IgD-negative memory B cell (primary cell): ENCODE data around the gene LRRC53. TPM values are rescaled to one million over a fixed set of nuclear protein-coding genes. Genes with fewer than 3 reads are reported as not detected.

ENCODE experiments used
- H3K27ac Mint-ChIP-seq, 3 donors: one replicate each; pipeline ENCODE4 v1.8.0; 2020 to 2022; ENCODE audit warnings: mild to moderate bottlenecking in 3 of 3, mixed read lengths in 3 of 3, moderate library complexity in 1 of 3
- H3K27me3 Mint-ChIP-seq: one replicate; pipeline ENCODE4 v1.8.0; 2021; ENCODE audit warnings: mixed read lengths
- H3K36me3 Mint-ChIP-seq: one replicate; pipeline ENCODE4 v1.8.0; 2020; ENCODE audit warnings: mild to moderate bottlenecking, mixed read lengths
- H3K4me1 Mint-ChIP-seq, 3 donors: one replicate each; pipeline ENCODE4 v1.8.0; 2020 to 2022; ENCODE audit warnings: mixed read lengths in 3 of 3, mild to moderate bottlenecking in 1 of 3
- H3K4me3 Mint-ChIP-seq, 4 donors: one replicate each; pipeline ENCODE4 v1.8.0; 2020 to 2022; ENCODE audit warnings: mild to moderate bottlenecking in 4 of 4, mixed read lengths in 4 of 4, moderate library complexity in 3 of 4
- H3K9me3 Mint-ChIP-seq, 3 donors: one replicate each; pipeline ENCODE4 v1.8.0; 2020 to 2021; ENCODE audit warnings: mixed read lengths in 3 of 3, mild to moderate bottlenecking in 1 of 3
- polyA plus RNA-seq: library from polyadenylated mRNA; unstranded; fragments of 300-500 nt; fragmentation: Illumina TruSeq; gene quantifications from one replicate; pipeline ENCODE4 v1.2.3, GENCODE V29; 2021

The LRRC53 gene
- polyA plus RNA-seq, 1 donor from 2014 or later, result not detected

DNA sequence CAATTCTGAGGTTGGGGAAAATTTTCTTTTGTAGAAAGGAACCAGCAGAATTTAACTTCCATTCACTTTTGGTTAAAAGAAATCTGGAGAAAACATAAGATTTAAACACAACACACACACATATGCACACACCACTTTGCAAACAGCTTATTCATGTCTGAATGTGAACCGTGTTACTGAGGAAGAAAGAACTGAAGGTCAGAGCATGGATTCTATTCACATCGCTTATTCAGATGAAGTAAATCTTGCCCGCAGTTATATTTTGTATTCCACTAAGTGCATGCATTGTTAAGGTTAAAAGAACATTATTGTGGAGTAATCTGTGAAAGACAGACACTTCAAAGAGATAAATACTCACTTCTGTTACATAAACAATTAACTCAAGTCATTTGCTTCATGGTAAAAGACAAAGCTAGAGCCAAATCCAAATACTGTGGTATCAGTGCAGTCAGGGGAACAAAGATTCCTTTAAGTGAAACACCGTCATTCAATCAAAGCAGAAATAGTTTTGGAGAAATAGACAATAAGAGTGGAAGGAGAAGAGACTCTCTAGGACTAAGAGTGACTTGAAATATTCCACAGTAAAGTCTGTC is 82.0 kb downstream of the LRRC53 start:
- no peaks in the 10 kb centered on the region for H3K27me3 Mint-ChIP-seq
- H3K9me3 Mint-ChIP-seq, result no peaks in the 10 kb centered on the region
- H3K4me1 Mint-ChIP-seq, result no peaks in the 10 kb centered on the region
- no peak overlapping the region for H3K4me3 Mint-ChIP-seq
- no peak overlapping the region for H3K27ac Mint-ChIP-seq
- no peaks in the 10 kb centered on the region for H3K36me3 Mint-ChIP-seq

DNA sequence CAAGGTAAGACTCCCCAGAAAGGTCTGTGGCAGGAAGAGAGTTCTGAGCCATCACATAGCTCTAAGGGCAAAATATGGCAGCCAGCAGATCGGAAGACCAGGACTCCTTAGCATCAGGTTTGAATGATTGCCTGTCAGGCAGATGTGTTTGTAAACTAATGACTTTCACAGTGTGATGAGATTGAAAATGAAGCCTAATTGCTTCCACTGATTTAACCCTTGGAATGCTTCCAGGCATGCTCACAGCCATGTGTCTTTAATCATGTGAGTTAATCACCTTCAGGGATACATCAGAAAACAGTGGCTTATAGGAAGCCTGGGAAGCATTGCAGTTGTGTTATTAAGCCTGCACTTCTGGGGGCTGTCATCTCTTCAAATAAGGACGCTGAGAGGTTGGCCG is 82.8 kb downstream of the LRRC53 start:
- no peaks in the 10 kb centered on the region for H3K9me3 Mint-ChIP-seq
- H3K27ac Mint-ChIP-seq, result no peak overlapping the region
- no peaks in the 10 kb centered on the region for H3K27me3 Mint-ChIP-seq
- H3K4me1 Mint-ChIP-seq, result no peaks in the 10 kb centered on the region
- no peak overlapping the region for H3K4me3 Mint-ChIP-seq
- H3K36me3 Mint-ChIP-seq, result no peaks in the 10 kb centered on the region

DNA sequence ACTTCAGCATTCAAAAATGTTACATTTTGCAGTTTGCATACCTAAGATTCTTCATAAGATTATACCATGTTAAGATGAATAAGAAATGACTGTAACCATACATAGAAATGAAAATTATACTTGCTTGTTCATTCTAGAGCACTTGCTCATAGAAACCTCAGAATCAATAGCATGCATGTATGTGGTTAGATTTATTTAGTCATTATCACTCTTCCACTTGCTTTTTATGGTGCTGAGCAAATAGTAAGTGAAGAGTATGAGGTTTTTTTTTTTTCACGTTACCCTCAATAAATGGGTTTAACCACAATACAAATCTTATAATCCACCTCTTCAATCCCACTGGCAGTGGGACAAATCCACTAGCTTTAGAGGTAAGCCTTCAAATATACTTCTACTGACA is 84.7 kb downstream of the LRRC53 start:
- Mint-ChIP-seq H3K27ac (no peak overlapping the region), H3K4me3 (no peak overlapping the region), H3K27me3 (no peaks in the 10 kb centered on the region), H3K36me3 (no peaks in the 10 kb centered on the region), H3K9me3 (no peaks in the 10 kb centered on the region), H3K4me1 (no peaks in the 10 kb centered on the region)

DNA sequence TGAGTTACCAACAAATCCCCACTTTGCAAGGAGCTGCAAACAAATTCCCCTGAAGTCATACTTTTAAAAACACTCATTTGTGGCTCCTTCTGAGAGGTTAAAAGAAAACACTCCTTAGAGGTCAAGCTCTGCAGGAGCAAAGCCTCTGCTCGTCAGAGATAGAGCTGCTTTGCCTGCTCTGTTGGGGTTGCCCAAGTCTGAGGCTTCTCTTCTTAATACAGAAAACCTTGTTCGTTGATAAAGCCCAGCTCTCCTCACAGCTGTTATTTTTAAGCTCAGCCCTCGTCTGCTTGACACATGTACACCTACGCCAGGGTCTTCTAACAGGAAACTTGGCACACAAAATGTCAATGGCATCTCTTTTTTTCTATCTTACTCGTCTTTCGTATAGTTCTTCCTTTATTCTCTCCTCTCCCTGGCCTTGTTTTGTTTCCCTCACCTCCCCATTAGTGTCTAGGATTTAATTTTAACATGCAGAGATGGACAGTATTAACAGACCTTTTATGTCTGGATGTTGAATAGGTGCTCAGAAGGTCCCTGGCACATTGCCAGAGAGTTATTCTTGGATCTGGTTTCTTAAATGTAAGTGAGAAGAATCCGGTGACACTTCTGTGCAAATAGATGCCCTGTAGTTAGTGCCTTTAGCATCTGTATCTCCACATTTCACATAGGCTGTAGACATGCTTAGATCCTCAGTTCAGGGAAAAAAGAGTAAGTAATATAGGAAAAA is 86.0 kb downstream of the LRRC53 start:
- no peaks in the 10 kb centered on the region for H3K4me1 Mint-ChIP-seq
- H3K4me3 Mint-ChIP-seq, result no peak overlapping the region
- no peaks in the 10 kb centered on the region for H3K27me3 Mint-ChIP-seq
- H3K36me3 Mint-ChIP-seq, result no peaks in the 10 kb centered on the region
- no peaks in the 10 kb centered on the region for H3K9me3 Mint-ChIP-seq
- H3K27ac Mint-ChIP-seq, result no peak overlapping the region

DNA sequence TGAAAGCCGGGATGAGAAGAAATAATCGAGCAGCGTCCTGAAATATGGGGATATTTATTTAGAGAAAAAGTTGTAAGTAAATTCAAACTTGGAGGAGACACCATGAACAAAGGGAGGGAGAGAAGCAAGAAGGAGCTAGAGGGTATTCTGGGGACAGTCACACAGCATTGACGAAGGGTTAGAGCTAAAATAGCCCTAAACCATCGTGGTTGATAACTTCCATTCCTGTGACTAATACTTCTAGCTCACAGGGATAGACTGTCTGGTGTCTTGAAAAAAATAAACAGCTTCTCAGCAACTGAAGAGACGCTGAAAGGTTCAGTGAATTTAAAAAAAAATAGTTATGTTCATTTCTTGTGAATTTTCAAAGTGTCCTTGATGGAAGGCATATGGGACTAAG is 86.7 kb downstream of the LRRC53 start:
- no peak overlapping the region for H3K4me3 Mint-ChIP-seq
- no peak overlapping the region for H3K27ac Mint-ChIP-seq
- no peaks in the 10 kb centered on the region for H3K27me3 Mint-ChIP-seq
- H3K9me3 Mint-ChIP-seq, result no peaks in the 10 kb centered on the region
- no peaks in the 10 kb centered on the region for H3K36me3 Mint-ChIP-seq
- H3K4me1 Mint-ChIP-seq, result no peaks in the 10 kb centered on the region

DNA sequence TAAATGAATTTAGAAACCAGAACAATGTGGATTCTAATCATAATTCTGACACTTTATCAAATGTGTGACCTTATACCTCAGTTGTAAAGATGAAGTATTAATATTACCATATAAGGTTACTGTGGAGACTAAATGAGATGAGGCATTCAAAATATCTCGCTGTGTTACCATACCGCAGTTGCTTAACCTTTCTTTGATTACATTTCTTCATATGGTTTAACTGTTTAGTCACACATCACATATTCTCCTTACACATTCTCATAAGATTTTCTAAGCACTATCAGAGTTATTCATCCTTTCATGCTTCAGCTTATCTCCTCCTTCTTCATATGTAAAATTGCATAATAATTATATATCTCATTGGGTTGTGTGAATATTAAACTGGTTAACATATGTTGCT is 88.9 kb downstream of the LRRC53 start:
- Mint-ChIP-seq H3K4me1 (no peaks in the 10 kb centered on the region), H3K27ac (no peak overlapping the region), H3K27me3 (peaks cover 1% of the 10 kb centered on the region), H3K36me3 (no peaks in the 10 kb centered on the region), H3K4me3 (no peak overlapping the region), H3K9me3 (no peaks in the 10 kb centered on the region)

DNA sequence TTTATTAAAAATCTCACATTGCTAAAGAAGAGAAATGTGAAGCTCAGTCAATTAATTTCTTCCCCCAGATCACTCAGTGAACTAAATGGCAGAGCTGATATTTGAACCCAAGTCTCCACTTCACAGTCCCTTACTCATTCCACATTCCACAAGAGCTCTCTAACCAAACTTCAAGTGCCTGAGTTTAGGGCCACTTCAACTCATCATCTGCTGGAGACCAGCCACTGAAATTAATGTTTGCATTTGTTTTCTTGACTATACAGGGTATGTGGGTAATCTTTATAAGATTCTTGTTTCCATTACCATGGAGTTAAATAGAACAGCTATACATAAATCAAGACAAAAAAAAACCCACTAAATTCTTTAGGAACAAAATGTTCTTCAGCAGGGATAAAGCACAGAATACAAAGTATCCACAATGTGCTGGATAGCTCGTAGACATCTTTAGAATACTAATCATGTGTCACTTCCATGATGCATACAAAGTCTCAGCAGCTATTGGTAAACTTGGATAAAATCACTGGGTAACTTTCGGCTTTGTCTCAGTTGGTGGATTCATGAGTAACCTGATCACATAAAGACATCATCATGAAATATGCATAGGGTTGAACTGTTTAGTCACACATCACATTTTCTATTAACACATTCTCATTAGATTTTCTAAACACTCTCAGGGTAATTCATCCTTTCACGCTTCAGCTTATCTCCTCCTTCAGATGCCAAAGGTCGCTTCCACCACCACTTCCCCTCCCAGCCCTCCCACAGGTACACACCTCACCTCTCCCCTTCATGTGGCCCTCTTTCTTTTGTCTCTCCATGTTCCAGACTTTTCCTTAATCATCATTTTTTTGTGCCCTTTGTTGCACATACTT is 89.8 kb downstream of the LRRC53 start:
- Mint-ChIP-seq H3K4me3 (no peak overlapping the region), H3K27ac (no peak overlapping the region), H3K4me1 (no peaks in the 10 kb centered on the region), H3K27me3 (peaks cover 1% of the 10 kb centered on the region), H3K9me3 (peaks cover 0 to 3% (median 0%) of the 10 kb centered on the region in 3 donors), H3K36me3 (no peaks in the 10 kb centered on the region)

DNA sequence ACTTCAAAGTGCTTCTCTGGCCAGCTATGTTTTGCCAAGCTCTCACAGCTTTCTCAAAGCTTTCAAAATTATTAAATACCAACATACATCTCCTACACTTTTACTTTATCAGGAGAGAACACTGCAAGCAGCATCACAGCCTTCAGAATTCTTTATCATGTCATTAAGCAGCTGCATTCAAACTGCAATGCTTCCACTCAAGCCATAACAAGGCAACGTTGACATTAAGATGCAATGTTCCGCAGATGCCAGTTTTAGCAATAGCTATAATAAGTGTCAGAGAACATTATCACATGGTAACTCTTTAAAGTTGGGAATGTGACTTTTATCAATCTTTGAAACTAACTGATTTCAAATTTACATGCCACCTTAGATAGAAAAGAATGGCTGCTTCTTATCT is 91.9 kb downstream of the LRRC53 start:
- Mint-ChIP-seq H3K27me3 (peaks cover 3% of the 10 kb centered on the region), H3K36me3 (no peaks in the 10 kb centered on the region), H3K9me3 (peaks cover 0 to 3% (median 0%) of the 10 kb centered on the region in 3 donors), H3K4me1 (no peaks in the 10 kb centered on the region), H3K27ac (no peak overlapping the region), H3K4me3 (no peak overlapping the region)

Other genes with a start within 250 kb of the LRRC53 start
- not detected for gene ERICH3, start 161.2 kb upstream of the LRRC53 start, polyA plus RNA-seq
- 51.1 TPM for gene CRYZ, start 220.4 kb upstream of the LRRC53 start, polyA plus RNA-seq
- 9.8 TPM for gene TYW3, start 220.5 kb upstream of the LRRC53 start, polyA plus RNA-seq